AG04449 (cell line): ENCODE data around the gene TMEM43.

Experiments
- CTCF ChIA-PET: fragments of 350-600 bp; formaldehyde crosslinking; extraction: SDS; loops from one replicate; lab custom pipeline; 2021; ENCODE audit warnings: antibody characterized with exemption; lab: Yijun Ruan, JAX
- POLR2A ChIA-PET: fragments of 400-600, 350-600 bp; formaldehyde crosslinking; extraction: SDS; loops from one replicate; lab custom pipeline; 2020; ENCODE audit warnings: antibody characterized with exemption, inconsistent platforms; lab: Yijun Ruan, JAX
- DNase-seq: peaks from one replicate; pipeline ENCODE4 v3.0.0-alpha.2; 2010; ENCODE audit warnings: low read depth, low spot score
- H3K4me3 ChIP-seq: 2 replicates; pipeline ENCODE4 v1.5.1; 2011; ENCODE audit warnings: low read depth, mild to moderate bottlenecking, control low read depth, low read length
- TF ChIP-seq, protein P1 (sequence below): IDR thresholded peaks from one replicate; pipeline ENCODE4 v1.5.1; 2011; ENCODE audit warnings: mild to moderate bottlenecking, moderate library complexity, low read length, control low read depth, inconsistent platforms; ENCODE audit not compliant: insufficient read depth; ENCODE audit errors: missing control alignments

TMEM43 gene

DNA sequence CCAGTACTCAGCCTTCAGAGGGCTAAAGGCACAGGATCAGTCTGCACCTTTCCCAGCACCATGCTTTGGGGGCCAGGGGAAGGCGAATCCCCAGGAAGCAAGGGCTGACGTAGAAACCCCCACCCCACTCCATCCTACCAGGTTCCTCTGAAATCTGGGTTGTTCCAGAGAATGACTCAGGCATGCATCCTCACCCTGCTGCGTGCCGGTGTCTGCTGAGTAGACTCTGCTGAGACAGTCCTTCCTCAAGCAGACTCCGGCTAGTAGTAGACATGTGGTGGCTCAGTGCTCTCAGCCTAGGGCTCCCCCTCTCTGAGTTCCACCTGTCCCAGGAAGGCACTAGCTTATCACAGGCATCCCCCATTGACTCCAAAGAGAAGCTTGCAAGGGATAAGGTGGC is 9.0 kb downstream of the TMEM43 start:
- no peak for DNase-seq
- ChIA-PET POLR2A (interaction anchor here (2.9 kb wide), 1 partner anchor 9 kb away, joined by 11 read pairs; the partner anchor contains the start of genes CHCHD4 and TMEM43), CTCF (interaction anchor here (2.5 kb wide), 1 partner anchor 9 kb away, joined by 11 read pairs; the partner anchor contains the start of genes CHCHD4 and TMEM43)
- H3K4me3 ChIP-seq: no peak overlapping the region
- TF ChIP-seq, protein P1, sequence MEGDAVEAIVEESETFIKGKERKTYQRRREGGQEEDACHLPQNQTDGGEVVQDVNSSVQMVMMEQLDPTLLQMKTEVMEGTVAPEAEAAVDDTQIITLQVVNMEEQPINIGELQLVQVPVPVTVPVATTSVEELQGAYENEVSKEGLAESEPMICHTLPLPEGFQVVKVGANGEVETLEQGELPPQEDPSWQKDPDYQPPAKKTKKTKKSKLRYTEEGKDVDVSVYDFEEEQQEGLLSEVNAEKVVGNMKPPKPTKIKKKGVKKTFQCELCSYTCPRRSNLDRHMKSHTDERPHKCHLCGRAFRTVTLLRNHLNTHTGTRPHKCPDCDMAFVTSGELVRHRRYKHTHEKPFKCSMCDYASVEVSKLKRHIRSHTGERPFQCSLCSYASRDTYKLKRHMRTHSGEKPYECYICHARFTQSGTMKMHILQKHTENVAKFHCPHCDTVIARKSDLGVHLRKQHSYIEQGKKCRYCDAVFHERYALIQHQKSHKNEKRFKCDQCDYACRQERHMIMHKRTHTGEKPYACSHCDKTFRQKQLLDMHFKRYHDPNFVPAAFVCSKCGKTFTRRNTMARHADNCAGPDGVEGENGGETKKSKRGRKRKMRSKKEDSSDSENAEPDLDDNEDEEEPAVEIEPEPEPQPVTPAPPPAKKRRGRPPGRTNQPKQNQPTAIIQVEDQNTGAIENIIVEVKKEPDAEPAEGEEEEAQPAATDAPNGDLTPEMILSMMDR: no peak

DNA sequence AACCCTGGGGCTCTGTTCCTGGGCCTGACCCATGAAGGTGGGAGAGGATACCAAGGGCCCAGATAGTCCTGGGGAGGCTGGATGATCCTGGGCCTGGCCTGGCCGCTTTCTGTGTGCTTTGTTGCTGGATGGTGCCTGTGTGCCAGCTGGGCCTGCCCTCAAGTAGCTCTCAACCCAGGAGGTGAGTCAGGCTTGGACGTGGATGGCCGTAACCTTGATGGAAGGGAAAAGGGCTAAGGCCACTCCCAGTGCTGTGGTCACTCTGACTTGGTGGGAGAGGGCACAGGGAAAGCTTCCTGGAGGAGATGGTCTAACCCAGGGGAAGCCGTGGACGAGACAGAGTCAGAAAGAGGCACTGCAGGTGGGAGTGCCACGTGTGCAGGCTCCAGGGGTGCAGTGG is 9.4 kb downstream of the TMEM43 start:
- CTCF ChIA-PET: interaction anchor here (1.5 to 2.5 kb wide), 2 partner anchors 9 to 237 kb away, joined by 4 to 11 read pairs; partner anchors contain the start of genes CHCHD4 and TMEM43
- POLR2A ChIA-PET: interaction anchor here (1.1 to 2.9 kb wide), 2 partner anchors 9 kb away, joined by 3 to 11 read pairs; partner anchors contain the start of genes CHCHD4 and TMEM43
- no peak for DNase-seq
- H3K4me3 ChIP-seq: no peak overlapping the region
- TF ChIP-seq, protein P1: no peak

DNA sequence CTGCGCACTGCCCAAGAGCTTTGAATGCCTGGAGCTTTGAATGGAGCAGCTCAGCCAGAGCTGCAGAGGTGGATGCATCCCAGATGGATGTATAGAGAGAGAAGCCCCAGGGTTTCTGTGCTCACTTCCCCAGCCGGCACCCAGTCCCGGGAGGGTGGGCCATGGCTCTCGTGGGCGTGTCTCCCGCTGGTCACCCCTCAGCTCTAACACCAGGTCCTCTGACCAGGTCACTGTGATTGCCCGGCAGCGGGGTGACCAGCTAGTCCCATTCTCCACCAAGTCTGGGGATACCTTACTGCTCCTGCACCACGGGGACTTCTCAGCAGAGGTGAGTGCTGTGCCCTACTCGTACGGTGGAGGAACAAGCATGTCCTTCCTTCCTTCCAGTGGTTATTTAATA is 10.7 kb downstream of the TMEM43 start:
- no peak overlapping the region for H3K4me3 ChIP-seq
- TF ChIP-seq, protein P1: no peak
- CTCF ChIA-PET: interaction anchor here (0.6 to 2.5 kb wide), 3 partner anchors 10 to 239 kb away, joined by 3 to 11 read pairs (median 4); partner anchors contain the start of genes CHCHD4 and TMEM43
- no peak for DNase-seq
- POLR2A ChIA-PET: interaction anchor here (1.1 to 2.9 kb wide), 2 partner anchors 8 to 10 kb away, joined by 3 to 11 read pairs; partner anchors contain the start of genes CHCHD4 and TMEM43

DNA sequence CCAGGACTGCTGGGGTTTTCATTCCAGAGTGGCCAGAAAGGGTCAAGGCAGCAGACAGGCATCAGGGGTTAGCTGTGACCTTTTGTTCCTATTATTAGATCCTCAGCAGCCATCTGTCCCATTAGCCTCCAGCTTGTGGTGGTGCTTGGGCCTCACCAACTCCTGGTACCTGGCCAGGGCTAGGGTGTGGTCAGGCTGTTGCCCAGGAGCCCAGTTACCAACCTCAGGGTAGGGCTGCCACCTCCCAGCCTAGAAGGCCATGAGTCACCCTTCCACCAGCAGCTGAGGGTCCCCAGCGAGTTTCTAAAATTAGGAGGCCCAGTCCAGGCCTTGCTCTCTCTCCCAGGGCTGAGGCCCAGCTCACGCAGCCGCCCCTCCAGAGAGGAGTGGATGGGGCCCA is 12.2 kb downstream of the TMEM43 start:
- POLR2A ChIA-PET: interaction anchor here (1.4 kb wide), 1 partner anchor 12 kb away, joined by 7 read pairs; the partner anchor contains the start of genes CHCHD4 and TMEM43
- TF ChIP-seq, protein P1: no peak

DNA sequence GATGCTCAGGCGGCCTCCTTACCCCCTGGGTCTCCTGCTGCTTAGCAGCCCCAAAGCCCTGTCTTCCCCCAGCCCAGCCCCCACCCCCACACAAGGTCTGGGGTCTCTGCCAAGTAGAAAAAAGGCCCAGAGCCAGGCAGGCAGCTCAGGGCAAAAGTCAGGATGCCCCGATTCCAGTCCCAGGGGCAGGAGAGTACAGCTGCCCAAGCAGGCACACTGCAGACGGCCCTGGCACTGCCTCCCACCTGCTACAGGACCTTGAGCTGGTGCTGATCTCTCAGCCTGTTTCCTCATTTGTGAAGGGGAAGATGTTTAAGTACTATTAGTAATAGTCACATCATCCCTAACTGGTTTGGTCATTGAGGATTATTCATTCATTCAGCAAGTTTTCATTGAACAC is 12.6 kb downstream of the TMEM43 start:
- ChIA-PET CTCF (no interaction called here), POLR2A (interaction anchor here (1.4 to 2.6 kb wide), 2 partner anchors 12 to 13 kb away, joined by 7 to 10 read pairs; partner anchors contain the start of genes CHCHD4 and TMEM43)

More for the DNA sequence above, 12.2 kb downstream of the TMEM43 start:
- CTCF ChIA-PET: no interaction called here
- no peak for DNase-seq
- no peak overlapping the region for H3K4me3 ChIP-seq

More for the DNA sequence above, 12.6 kb downstream of the TMEM43 start:
- no peak for DNase-seq
- TF ChIP-seq, protein P1: no peak
- H3K4me3 ChIP-seq: no peak overlapping the region
